ENCODE measurements around the gene CRIM1.
"Not testable (repeated sequence)": the region's sequence is repeated elsewhere in the genome, so short reads cannot be mapped to it uniquely, and the experiment has no call there.

Gene CRIM1

DNA sequence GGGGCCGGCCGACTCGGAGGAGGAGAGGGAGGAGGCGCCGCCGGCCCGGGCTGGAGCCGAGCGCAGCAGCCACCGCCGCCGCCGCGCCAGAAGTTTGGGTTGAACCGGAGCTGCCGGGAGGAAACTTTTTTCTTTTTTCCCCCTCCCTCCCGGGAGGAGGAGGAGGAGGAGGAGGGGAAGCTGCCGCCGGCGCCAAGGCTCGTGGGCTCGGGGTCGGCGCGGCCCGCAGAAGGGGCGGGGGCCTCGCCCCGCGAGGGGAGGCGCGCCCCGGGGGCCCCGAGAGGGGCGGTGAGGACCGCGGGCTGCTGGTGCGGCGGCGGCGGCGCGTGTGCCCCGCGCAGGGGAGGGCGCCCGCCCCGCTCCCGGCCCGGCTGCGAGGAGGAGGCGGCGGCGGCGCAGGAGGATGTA is 316 bp downstream of the CRIM1 start:
- DNase-seq = no peak

GRCh38 chr2:36356298-36356989 is 866 bp downstream of the CRIM1 start:
- no peak for DNase-seq

- no peak for DNase-seq
These were observed 1.6 kb downstream of the CRIM1 start for GRCh38 chr2:36356990-36357846.

- no peak for DNase-seq
These were observed 2.5 kb downstream of the CRIM1 start for GRCh38 chr2:36357847-36358659.

DNA sequence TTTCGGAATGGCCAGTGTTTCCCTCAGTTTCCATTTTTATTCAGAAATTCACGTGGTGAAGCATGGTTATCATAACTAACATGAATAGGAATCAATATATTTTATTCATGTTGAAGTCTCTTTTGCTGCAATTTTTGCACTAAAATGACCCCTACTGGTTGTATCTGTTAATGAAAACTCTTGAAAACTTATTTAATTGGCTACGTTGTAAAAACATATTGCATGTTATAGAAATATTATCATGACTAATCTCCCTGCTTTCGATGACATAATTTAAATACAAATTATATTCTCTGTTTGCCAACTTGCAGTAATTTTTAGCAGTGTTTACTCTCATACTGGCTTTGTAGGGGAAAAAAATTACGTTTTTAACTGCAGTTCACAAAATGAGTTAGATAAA is 3.5 kb downstream of the CRIM1 start:
- DNase-seq = no peak

DNA sequence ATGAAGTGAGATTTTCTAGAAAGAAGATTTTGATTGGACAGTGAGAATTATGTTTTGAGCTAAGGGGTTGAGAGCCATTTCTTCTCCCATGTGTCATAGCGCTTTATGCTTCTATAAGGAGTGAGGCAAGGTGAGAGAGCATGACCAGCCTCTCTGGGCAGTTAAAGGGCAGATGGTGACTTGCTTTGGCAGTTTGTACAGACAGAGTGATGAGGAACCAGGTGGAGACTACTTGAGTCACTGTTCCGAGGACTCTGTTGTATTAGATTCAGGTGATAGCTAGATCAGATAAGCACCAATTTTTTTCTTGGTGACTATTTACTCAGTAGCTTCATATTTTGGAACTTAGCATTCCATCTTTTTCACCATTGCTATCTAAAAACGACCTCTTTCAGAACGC is 4.5 kb downstream of the CRIM1 start:
- DNase-seq = no peak

- DNase-seq = no peak
These were observed 5.3 kb downstream of the CRIM1 start for GRCh38 chr2:36360834-36361233.

- DNase-seq = no peak
These were observed 5.8 kb downstream of the CRIM1 start for GRCh38 chr2:36361396-36361795.

- no peak for DNase-seq
These were observed 6.7 kb downstream of the CRIM1 start for GRCh38 chr2:36362291-36362690.

GRCh38 chr2:36363085-36363484 is 7.5 kb downstream of the CRIM1 start:
- DNase-seq = not testable (repeated sequence)

DNA sequence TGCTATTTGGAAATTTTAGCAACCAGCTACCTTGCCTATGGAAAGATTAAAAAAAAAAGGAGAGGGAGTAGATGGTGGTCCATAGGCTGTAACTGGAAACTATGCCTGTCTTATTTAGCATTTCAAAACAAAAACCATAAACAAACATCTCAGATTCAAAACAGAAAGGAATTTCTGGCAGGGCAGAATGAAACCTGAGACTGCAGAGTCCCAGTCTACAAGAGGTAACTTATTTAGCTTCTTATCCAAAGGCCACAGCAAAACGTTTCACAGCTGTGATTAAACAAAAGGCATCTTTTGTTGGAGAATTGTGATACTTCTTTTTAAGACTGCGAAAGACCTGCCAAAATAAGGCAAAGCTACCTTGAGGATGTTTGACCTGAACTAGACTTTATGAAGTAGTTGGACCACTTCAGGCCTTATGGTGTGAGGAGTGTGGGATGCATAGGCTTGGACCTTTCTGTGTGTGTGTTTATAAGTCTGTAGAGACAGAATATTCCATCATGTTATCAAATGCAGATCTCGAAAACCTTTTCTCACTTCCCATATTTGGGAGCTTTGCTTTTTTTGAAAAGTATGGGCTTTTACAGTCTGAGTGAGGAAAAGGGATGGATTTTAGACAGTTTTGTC is 11.0 kb downstream of the CRIM1 start:
- no peak for DNase-seq

DNA sequence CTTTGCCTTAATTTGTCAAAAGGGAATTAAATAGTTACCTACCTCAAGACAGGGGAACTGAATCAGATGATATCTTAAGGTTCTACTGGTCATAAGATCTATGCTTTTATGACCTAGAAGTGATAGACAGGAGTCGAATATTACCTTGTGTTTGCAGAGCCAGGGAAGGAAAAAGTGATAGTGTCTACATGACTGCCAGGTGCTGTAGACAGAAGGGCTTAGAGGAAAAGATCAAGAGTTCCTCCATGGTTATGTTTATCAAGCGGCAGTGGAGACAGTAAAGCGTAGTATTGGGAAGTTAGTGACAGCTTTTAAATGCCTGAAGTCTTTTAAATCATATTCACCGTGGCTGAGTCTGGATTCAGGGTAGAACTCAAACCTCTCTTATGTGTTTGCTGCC is 11.9 kb downstream of the CRIM1 start:
- no peak for DNase-seq

DNA sequence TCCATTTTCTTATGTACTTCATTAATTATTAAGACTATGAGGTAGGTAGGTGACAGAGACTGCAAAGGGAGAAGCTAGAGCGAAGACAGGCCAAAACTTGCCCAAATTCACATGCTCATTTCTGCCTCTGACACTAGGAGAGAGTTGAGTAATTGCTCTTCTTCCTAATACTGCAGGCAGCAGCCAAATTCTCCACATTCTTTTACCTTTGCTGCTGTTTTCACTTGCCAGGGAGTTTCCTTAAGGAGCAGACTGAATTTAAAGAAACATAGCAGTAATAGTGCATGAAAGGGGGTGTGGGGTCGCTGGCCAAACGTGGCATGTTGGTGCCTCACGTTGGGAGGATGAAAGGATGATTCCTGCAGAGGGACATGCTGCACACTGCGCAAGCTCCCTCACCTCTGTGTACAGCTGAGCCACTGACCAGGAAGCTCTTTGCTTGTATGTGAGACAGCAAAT is 12.3 kb downstream of the CRIM1 start:
- no peak for DNase-seq

GRCh38 chr2:36368438-36368837 is 12.9 kb downstream of the CRIM1 start:
- DNase-seq = no peak

DNA sequence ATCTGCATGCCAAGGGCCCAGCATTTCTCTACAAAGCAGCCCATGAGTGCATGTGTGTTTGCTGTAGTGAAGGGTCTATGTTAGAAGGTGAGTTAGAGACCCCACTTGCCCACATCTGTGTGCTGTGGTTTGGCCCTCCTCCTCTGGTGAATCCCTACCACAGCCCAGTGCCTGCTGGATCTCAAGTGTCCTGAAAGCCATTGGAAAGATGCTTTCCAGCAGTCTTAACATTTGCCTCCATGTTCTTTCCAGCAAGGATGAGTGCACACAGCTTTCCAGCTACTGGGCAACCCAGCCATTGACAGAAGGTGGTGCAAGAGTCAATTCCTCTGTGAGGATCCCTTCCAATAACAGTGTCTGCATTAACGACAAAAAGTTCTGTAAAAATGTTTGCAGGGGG is 13.6 kb downstream of the CRIM1 start:
- no peak for DNase-seq

GRCh38 chr2:36369716-36370115 is 14.1 kb downstream of the CRIM1 start:
- no peak for DNase-seq

GRCh38 chr2:36370281-36370680 is 14.7 kb downstream of the CRIM1 start:
- DNase-seq = no peak

DNA sequence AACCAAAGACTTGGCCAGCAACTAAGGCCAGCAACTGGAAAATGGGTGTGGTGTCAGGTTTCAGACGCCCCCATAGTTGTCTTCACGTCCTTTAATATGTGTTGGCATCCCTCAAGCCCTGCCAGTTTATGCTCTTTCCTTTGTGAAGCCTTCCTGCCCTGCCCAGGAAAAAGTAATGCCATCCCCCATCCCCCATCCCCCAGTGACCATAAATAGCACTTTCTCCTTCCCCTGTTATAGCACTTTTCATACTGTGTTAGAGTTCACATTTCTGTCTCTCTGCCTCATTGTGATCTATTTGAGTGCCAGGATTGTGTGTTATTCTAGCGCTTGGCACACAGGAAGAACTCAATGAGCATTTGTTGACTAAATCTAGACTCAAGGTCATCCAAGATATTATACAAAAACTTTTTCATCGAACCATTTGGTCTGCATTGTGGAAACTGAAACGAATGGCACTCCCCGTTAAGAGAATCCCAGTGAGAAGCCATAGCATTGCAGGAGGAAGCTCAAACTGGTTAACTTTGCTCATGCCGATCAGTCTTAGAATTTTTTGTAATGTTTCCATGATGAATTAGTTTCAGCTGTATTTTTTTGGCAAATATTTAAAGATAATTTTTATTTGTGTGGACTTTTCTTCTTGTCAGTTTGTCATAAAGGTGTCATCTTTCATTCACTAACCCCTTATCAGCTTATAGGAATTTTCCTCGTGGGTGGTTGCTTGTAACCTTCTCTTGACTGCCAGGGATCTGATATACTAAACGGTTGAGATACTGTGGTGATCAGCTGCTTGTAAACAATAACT is 15.7 kb downstream of the CRIM1 start:
- no peak for DNase-seq

- DNase-seq = no peak
These were observed 16.4 kb downstream of the CRIM1 start for GRCh38 chr2:36371928-36372391.

GRCh38 chr2:36373149-36373926 is 17.8 kb downstream of the CRIM1 start:
- DNase-seq = peak; percentile 22

- no peak for DNase-seq
These were observed 19.0 kb downstream of the CRIM1 start for GRCh38 chr2:36374585-36374984.
